ENCODE measurements around the gene TENM4.

Gene TENM4

GRCh38 chr11:78909386-78909785 lies 531.4 kb downstream of the TENM4 start:
- no peak for TF ChIP-seq CTCF (IDR thresholded peaks at IDR 0.05; ENCODE audit: low read depth, low read length)
- no peak for DNase-seq (ENCODE audit: extremely low read depth, low read depth)

GRCh38 chr11:78907636-78908035 lies 533.2 kb downstream of the TENM4 start:
- no peak for DNase-seq (ENCODE audit: extremely low read depth, low read depth)
- no peak for TF ChIP-seq CTCF (IDR thresholded peaks at IDR 0.05; ENCODE audit: low read depth, low read length)

GRCh38 chr11:78906566-78906965 lies 534.3 kb downstream of the TENM4 start:
- TF ChIP-seq CTCF (IDR thresholded peaks at IDR 0.05; ENCODE audit: low read depth, low read length) = no peak
- no peak for DNase-seq (ENCODE audit: extremely low read depth, low read depth)

GRCh38 chr11:78905756-78906155 lies 535.1 kb downstream of the TENM4 start:
- TF ChIP-seq CTCF (IDR thresholded peaks at IDR 0.05; ENCODE audit: low read depth, low read length) = no peak
- DNase-seq (ENCODE audit: extremely low read depth, low read depth) = no peak

GRCh38 chr11:78902771-78903507 lies 537.9 kb downstream of the TENM4 start:
- TF ChIP-seq CTCF (IDR thresholded peaks at IDR 0.05; ENCODE audit: low read depth, low read length) = no peak
- DNase-seq (ENCODE audit: extremely low read depth, low read depth) = no peak

- no peak for DNase-seq (ENCODE audit: extremely low read depth, low read depth)
- TF ChIP-seq CTCF (IDR thresholded peaks at IDR 0.05; ENCODE audit: low read depth, low read length) = no peak
These were observed 539.0 kb downstream of the TENM4 start for GRCh38 chr11:78901831-78902230.

GRCh38 chr11:78898266-78898775 lies 542.5 kb downstream of the TENM4 start:
- no peak for TF ChIP-seq CTCF (IDR thresholded peaks at IDR 0.05; ENCODE audit: low read depth, low read length)
- no peak for DNase-seq (ENCODE audit: extremely low read depth, low read depth)

Measured in AG09319 (cell line).